ENCODE data around the gene PCDHB14.

DNA sequence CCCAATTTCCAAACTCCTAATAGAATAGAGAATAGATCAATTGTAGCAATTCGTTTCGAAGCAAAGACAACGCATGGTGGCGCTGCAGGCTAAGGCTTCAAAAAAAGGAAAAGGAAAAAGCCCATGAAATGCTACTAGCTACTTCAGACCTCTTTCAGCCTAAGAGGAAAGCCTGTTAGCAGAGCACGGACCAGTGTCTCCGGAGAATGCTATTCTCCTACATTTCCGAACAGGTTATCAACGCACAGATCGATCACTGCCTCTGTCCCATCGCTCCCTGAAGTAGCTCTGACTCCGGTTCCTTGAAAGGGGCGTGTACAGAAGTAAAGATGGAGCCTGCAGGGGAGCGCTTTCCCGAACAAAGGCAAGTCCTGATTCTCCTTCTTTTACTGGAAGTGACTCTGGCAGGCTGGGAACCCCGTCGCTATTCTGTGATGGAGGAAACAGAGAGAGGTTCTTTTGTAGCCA is 22.1 kb downstream of the PCDHB14 start, which contains the start of gene PCDHB15:
- no peak for TF ChIP-seq POLR2A (IDR thresholded peaks at IDR 0.05)
- TF ChIP-seq, protein P1, sequence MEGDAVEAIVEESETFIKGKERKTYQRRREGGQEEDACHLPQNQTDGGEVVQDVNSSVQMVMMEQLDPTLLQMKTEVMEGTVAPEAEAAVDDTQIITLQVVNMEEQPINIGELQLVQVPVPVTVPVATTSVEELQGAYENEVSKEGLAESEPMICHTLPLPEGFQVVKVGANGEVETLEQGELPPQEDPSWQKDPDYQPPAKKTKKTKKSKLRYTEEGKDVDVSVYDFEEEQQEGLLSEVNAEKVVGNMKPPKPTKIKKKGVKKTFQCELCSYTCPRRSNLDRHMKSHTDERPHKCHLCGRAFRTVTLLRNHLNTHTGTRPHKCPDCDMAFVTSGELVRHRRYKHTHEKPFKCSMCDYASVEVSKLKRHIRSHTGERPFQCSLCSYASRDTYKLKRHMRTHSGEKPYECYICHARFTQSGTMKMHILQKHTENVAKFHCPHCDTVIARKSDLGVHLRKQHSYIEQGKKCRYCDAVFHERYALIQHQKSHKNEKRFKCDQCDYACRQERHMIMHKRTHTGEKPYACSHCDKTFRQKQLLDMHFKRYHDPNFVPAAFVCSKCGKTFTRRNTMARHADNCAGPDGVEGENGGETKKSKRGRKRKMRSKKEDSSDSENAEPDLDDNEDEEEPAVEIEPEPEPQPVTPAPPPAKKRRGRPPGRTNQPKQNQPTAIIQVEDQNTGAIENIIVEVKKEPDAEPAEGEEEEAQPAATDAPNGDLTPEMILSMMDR (IDR thresholded peaks at IDR 0.05): peak in 1 of 6 experiments; percentile 26
